Natural killer cell treated with Interleukin-12 subunit alpha and Interleukin-12 subunit beta and Interleukin-15 and Interleukin-18, amount 100 ng/mL, for 72 hours (primary cell): ENCODE measurements around the gene NUTM2A. TPM values are rescaled to one million over a fixed set of nuclear protein-coding genes. Genes with fewer than 3 reads are reported as not detected.
A peak's percentile ranks its signal among the peaks of the same experiment; 100 is the strongest.
"Not testable (repeated sequence)": the region's sequence is repeated elsewhere in the genome, so short reads cannot be mapped to it uniquely, and the experiment has no call there.

Source experiments
- ATAC-seq, 2 donors: fragments of 150-1000 bp; cut with Tn5 transposase in 1 of 2; sonication (Bioruptor Pico), chemical (Tn5 transposase) in 1 of 2; 2 replicates each; pipeline ENCODE4 v1.10.0; 2021
- DNase-seq: peaks from one replicate; pipeline ENCODE4 v3.0.0; 2022; ENCODE audit warnings: low spot score
- H3K27ac Mint-ChIP-seq, 2 donors: 1 replicate in 1 of 2; 2 replicates in 1 of 2; pipeline ENCODE4 v1.8.0; 2022; ENCODE audit warnings: mixed read lengths in 2 of 2, mild to moderate bottlenecking in 1 of 2, moderate library complexity in 1 of 2
- H3K27me3 Mint-ChIP-seq, 2 donors: 1 replicate in 1 of 2; 2 replicates in 1 of 2; pipeline ENCODE4 v1.8.0; 2022; ENCODE audit warnings: mixed read lengths in 2 of 2
- H3K36me3 Mint-ChIP-seq: one replicate; pipeline ENCODE4 v1.8.0; 2022; ENCODE audit warnings: mixed read lengths
- H3K4me1 Mint-ChIP-seq, 2 donors: 1 replicate in 1 of 2; 2 replicates in 1 of 2; pipeline ENCODE4 v1.8.0; 2022; ENCODE audit warnings: low read depth in 2 of 2, mixed read lengths in 2 of 2, mild to moderate bottlenecking in 1 of 2
- H3K4me3 Mint-ChIP-seq: one replicate; pipeline ENCODE4 v1.8.0; 2022; ENCODE audit warnings: mixed read lengths
- H3K9me3 Mint-ChIP-seq: 2 replicates; pipeline ENCODE4 v1.8.0; 2022; ENCODE audit warnings: mixed read lengths
- total RNA-seq, 2 donors: library from RNA; stranded (reverse); gene quantifications; one replicate each; pipeline ENCODE4 v1.2.3, GENCODE V29; 2022

Gene NUTM2A
- total RNA-seq, 2 donors from 2014 or later, result 0.56 to 0.93 TPM

DNA sequence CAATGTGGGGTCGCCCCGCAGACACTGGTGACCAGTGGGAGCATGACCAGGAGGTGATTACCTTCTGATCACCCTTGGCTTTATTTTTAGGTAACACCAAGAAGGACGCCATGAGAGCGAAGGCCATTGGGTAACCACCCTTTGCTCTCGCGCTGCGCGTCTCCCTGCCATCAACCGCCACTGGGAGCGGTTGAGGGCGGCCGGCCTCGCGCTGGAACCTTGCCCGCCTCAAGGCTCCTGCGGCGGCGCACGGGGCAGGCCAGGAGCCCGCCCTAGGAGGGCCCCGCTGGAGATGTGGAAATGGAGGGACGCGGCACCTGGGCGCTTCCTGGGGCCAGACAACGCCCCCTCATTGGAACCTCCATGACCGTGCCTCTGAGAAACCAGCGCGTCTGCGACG, 2.5 kb upstream of the NUTM2A start:
- not testable (repeated sequence) for ATAC-seq, DNase-seq, H3K4me3 Mint-ChIP-seq, H3K36me3 Mint-ChIP-seq, H3K27ac Mint-ChIP-seq, H3K9me3 Mint-ChIP-seq, H3K27me3 Mint-ChIP-seq
- H3K4me1 Mint-ChIP-seq, result peaks cover 4 to 13% of the 10 kb centered on the region in 2 donors

DNA sequence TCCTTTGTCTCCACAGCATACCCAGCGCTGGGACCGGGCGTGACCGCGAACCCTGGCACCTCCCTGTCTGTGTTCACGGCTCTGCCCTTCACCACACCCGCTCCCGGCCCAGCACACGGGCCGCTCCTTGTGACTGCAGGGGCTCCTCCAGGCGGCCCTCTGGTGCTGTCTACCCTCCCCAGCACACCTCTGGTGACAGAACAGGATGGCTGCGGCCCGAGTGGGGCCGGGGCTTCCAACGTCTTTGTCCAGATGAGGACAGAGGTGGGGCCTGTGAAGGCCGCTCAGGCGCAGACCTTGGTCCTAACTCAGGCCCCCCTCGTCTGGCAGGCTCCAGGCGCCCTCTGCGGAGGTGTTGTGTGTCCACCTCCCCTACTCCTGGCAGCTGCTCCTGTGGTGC, 3.0 kb downstream of the NUTM2A start:
- H3K36me3 Mint-ChIP-seq, ATAC-seq: not testable (repeated sequence)

GRCh38 chr10:87229211-87229610, 4.0 kb downstream of the NUTM2A start:
- H3K27me3 Mint-ChIP-seq, H3K4me3 Mint-ChIP-seq, H3K36me3 Mint-ChIP-seq, H3K4me1 Mint-ChIP-seq, H3K27ac Mint-ChIP-seq, H3K9me3 Mint-ChIP-seq, ATAC-seq, DNase-seq: not testable (repeated sequence)

More for the DNA sequence above, 3.0 kb downstream of the NUTM2A start:
- not testable (repeated sequence) for H3K4me1 Mint-ChIP-seq, H3K27me3 Mint-ChIP-seq, H3K27ac Mint-ChIP-seq, H3K9me3 Mint-ChIP-seq, DNase-seq, H3K4me3 Mint-ChIP-seq

DNA sequence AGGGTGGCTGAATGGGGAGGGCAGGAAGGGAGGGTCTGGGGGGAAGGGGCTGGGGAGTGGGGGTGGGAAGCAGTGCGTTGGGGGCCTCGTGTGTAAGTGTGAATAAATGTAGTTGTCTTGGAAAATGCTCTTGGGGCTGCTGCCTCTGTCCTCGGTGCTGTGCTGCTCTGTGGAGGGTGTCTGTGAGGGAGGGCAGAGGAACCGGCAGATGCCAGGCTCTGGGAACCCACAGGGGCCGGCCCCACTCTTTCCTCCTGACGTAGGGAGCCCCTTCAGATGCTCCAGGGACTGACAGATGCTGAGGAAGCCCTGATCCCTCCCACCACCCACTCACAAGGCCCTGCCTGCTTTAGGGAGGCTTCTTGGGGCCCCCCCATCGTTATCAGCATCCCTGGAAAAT, 9.6 kb downstream of the NUTM2A start:
- not testable (repeated sequence) for DNase-seq

GRCh38 chr10:87237244-87237643, 12.0 kb downstream of the NUTM2A start:
- not testable (repeated sequence) for H3K9me3 Mint-ChIP-seq, DNase-seq, H3K36me3 Mint-ChIP-seq, H3K4me3 Mint-ChIP-seq, H3K27ac Mint-ChIP-seq, H3K27me3 Mint-ChIP-seq, ATAC-seq, H3K4me1 Mint-ChIP-seq

More for the DNA sequence above, 9.6 kb downstream of the NUTM2A start:
- not testable (repeated sequence) for H3K27ac Mint-ChIP-seq, H3K9me3 Mint-ChIP-seq, H3K4me1 Mint-ChIP-seq, ATAC-seq, H3K4me3 Mint-ChIP-seq, H3K36me3 Mint-ChIP-seq, H3K27me3 Mint-ChIP-seq

DNA sequence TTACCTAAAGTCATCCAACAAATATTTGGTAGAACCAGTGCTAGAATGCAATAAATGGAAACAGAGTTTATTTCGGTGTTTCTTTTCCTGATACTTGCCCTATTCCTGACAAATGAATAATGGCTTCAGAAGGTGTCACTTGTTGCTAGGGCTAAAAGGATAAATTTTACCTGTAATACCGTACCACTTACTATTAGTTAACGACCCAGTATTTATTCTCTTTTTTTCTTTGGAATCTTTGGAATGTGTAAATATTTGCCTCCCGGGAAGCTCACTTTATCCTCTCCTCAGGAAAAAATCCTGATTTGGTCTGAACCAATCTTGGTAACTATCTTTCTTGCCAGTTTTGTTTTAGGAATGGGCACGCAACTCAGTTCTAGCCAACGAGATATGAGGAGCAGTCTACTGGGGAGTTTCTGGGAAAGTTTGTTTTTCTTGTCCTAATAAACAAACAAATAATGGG, 14.1 kb downstream of the NUTM2A start:
- not testable (repeated sequence) for ATAC-seq, H3K4me1 Mint-ChIP-seq, H3K4me3 Mint-ChIP-seq, H3K27ac Mint-ChIP-seq, H3K9me3 Mint-ChIP-seq, H3K36me3 Mint-ChIP-seq, DNase-seq, H3K27me3 Mint-ChIP-seq

DNA sequence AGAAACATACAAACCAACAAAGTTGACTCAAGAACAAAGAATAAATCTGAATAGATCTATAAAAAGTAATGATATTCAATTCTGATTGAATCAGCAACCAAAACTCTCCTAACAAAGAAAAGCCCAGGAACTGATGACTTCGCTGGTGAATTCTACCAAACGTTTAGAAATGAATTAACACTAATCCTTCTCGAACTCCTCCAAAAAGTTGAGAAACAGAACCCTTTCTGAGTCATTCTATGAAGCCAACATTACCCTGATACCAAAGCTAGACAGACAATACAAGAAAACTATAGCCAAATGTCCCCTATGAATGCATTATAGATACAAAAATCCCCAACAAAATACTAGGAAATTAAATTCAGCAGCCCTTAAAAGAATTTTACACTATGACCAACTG, 16.9 kb downstream of the NUTM2A start:
- H3K9me3 Mint-ChIP-seq, H3K27ac Mint-ChIP-seq, ATAC-seq: not testable (repeated sequence)

GRCh38 chr10:87247335-87247734, 22.1 kb downstream of the NUTM2A start:
- H3K4me1 Mint-ChIP-seq, ATAC-seq, H3K9me3 Mint-ChIP-seq, H3K27ac Mint-ChIP-seq, H3K4me3 Mint-ChIP-seq, DNase-seq, H3K27me3 Mint-ChIP-seq, H3K36me3 Mint-ChIP-seq: not testable (repeated sequence)

More for the DNA sequence above, 16.9 kb downstream of the NUTM2A start:
- DNase-seq, H3K27me3 Mint-ChIP-seq, H3K4me1 Mint-ChIP-seq, H3K36me3 Mint-ChIP-seq, H3K4me3 Mint-ChIP-seq: not testable (repeated sequence)

- not testable (repeated sequence) for H3K4me3 Mint-ChIP-seq
Measured at GRCh38 chr10:87248818-87249353, 23.6 kb downstream of the NUTM2A start.

GRCh38 chr10:87280749-87281392, 55.6 kb downstream of the NUTM2A start:
- H3K4me3 Mint-ChIP-seq, DNase-seq, H3K27me3 Mint-ChIP-seq, H3K27ac Mint-ChIP-seq, H3K9me3 Mint-ChIP-seq, H3K4me1 Mint-ChIP-seq, H3K36me3 Mint-ChIP-seq: not testable (repeated sequence)
- peak in 1 of 2 donors; percentile 48 for ATAC-seq

More at GRCh38 chr10:87248818-87249353, 23.6 kb downstream of the NUTM2A start:
- ATAC-seq, result peak in 1 of 2 donors; percentile 48
- not testable (repeated sequence) for DNase-seq, H3K36me3 Mint-ChIP-seq, H3K4me1 Mint-ChIP-seq, H3K27ac Mint-ChIP-seq, H3K27me3 Mint-ChIP-seq, H3K9me3 Mint-ChIP-seq

Other genes with a start within 250 kb of the NUTM2A start
- gene FAM25A, start 205.2 kb upstream of the NUTM2A start, total RNA-seq, result not detected
- 100 to 1,000 TPM; 111 to 120 TPM for gene GLUD1, start 130.6 kb upstream of the NUTM2A start, total RNA-seq
- gene SHLD2, start 130.2 kb upstream of the NUTM2A start, total RNA-seq, result 10 to 100 TPM; 19.2 to 43.3 TPM
- gene NUTM2D, start 132.3 kb downstream of the NUTM2A start, total RNA-seq, result 1 to 10 TPM; 2.1 to 2.2 TPM